K562 (cell line): Measurements from ENCODE around the gene NEURL1B. TPM values are rescaled to one million over a fixed set of nuclear protein-coding genes. Genes with fewer than 3 reads are reported as not detected.

ENCODE experiments used
- ATAC-seq: fragments of 200-7000 bp; cut with Tn5 transposase; 3 replicates; pipeline ENCODE4 v1.9.1; 2020; ENCODE audit warnings: moderate library complexity
- BruUV-seq: library from RNA; stranded (reverse); fragments of 400-500 nt; replicated peaks from 2 replicates; lab custom pipeline; 2021; lab: Mats Ljungman, UMichigan
- CTCF ChIA-PET: fragments of 300-600 bp; formaldehyde crosslinking; extraction: SDS; loops from one replicate; lab custom pipeline; 2021; ENCODE audit warnings: low intra/inter-chr PET ratio; lab: Yijun Ruan, JAX
- POLR2A ChIA-PET: fragments of 300-600, 350-650 bp; sonication (Branson Sonifier 250); formaldehyde crosslinking; extraction: SDS; loops from one replicate; lab custom pipeline; 2021; ENCODE audit warnings: antibody characterized with exemption, inconsistent platforms; lab: Yijun Ruan, JAX
- DNase-seq, 4 experiments: peaks; one replicate each; pipeline versions ENCODE4 v3.0.0 to v3.0.0-alpha.2; 2011 to 2018; ENCODE audit warnings: low spot score in 3 of 4, mixed read lengths in 3 of 4; ENCODE audit errors: extremely low read depth in 1 of 4
- FAIRE-seq: peaks from 2 replicates; lab custom pipeline; 2011; peaks lifted over from hg19 to GRCh38; lab: Jason Lieb, UNC
- H2AFZ ChIP-seq: 2 replicates; pipeline ENCODE4 v1.6.0; 2011; ENCODE audit warnings: low read depth, low read length, control low read depth, inconsistent platforms
- H3K27ac ChIP-seq: fragments of 200-600 bp; 3 replicates; pipeline ENCODE4 v1.8.0; 2011; ENCODE audit warnings: low read depth, mild to moderate bottlenecking, control low read depth, inconsistent platforms, low read length, moderate library complexity, mixed read lengths; ENCODE audit errors: extremely low read depth
- H3K27me3 ChIP-seq, 2 experiments: fragments of 300-600 bp in 1 of 2; 2 replicates in 1 of 2; 3 replicates in 1 of 2; pipeline versions ENCODE4 v1.6.0 to v1.8.0; 2011; ENCODE audit warnings: inconsistent platforms in 2 of 2, low read length in 2 of 2, mild to moderate bottlenecking in 1 of 2, mixed read lengths in 1 of 2, moderate library complexity in 1 of 2; ENCODE audit not compliant: control insufficient read depth in 2 of 2, insufficient read depth in 2 of 2
- H3K36me3 ChIP-seq: fragments of 300-600 bp; 3 replicates; pipeline ENCODE4 v1.8.0; 2011; ENCODE audit warnings: mild to moderate bottlenecking, low read length, inconsistent platforms; ENCODE audit not compliant: control insufficient read depth, insufficient read depth
- H3K4me1 ChIP-seq, 2 experiments: fragments of 200-600 bp in 1 of 2; replicated peaks in 1 of 2; 2 replicates in 1 of 2; 3 replicates in 1 of 2; pipeline versions ENCODE4 v1.5.1 to v1.8.0; 2011; ENCODE audit warnings: inconsistent platforms in 2 of 2, low read length in 2 of 2, mild to moderate bottlenecking in 1 of 2, mixed read lengths in 1 of 2, moderate library complexity in 1 of 2; ENCODE audit not compliant: control insufficient read depth in 2 of 2, insufficient read depth in 2 of 2
- H3K4me2 ChIP-seq: 2 replicates; pipeline ENCODE4 v1.6.1; 2011; ENCODE audit warnings: low read length, control low read depth, inconsistent platforms, mixed read lengths; ENCODE audit not compliant: insufficient read depth
- H3K4me3 ChIP-seq: fragments of 200-600 bp; sonication (generic), shearing (Covaris generic); 2 replicates; pipeline ENCODE4 v1.5.1; 2016; ENCODE audit warnings: control low read depth, inconsistent platforms
- H3K79me2 ChIP-seq: fragments of 200-600 bp; 3 replicates; pipeline ENCODE4 v1.8.0; 2011; ENCODE audit warnings: low read length, inconsistent platforms; ENCODE audit not compliant: control insufficient read depth, insufficient read depth
- H3K9ac ChIP-seq, 2 experiments: 2 replicates each; pipeline versions ENCODE4 v1.6.0 to v1.6.1; 2011; ENCODE audit warnings: low read depth in 2 of 2, low read length in 2 of 2, control low read depth in 1 of 2, inconsistent platforms in 1 of 2, mild to moderate bottlenecking in 1 of 2, mixed read lengths in 1 of 2; ENCODE audit not compliant: insufficient read depth in 1 of 2
- H3K9me1 ChIP-seq: one replicate; pipeline ENCODE4 v1.6.0; 2011; ENCODE audit warnings: inconsistent platforms, mild to moderate bottlenecking, low read length, moderate library complexity; ENCODE audit not compliant: control insufficient read depth, insufficient read depth
- H3K9me3 ChIP-seq: replicated peaks from 2 replicates; pipeline ENCODE4 v1.5.1; 2011; ENCODE audit warnings: low read depth, low read length, inconsistent platforms; ENCODE audit not compliant: control insufficient read depth, insufficient read depth
- H4K20me1 ChIP-seq: replicated peaks from 2 replicates; pipeline ENCODE4 v1.6.1; 2011; ENCODE audit warnings: low read length, inconsistent platforms, mixed read lengths; ENCODE audit not compliant: control insufficient read depth, insufficient read depth
- EZH2 ChIP-seq: IDR thresholded peaks from 2 replicates; pipeline ENCODE4 v1.6.1; 2012; ENCODE audit warnings: low read depth, mild to moderate bottlenecking, inconsistent platforms, low read length, borderline replicate concordance
- NCOA4 ChIP-seq: fragments of 450-650 bp; IDR thresholded peaks from 2 replicates; pipeline ENCODE4 v1.6.1; 2018; ENCODE audit warnings: mild to moderate bottlenecking; ENCODE audit not compliant: partially characterized antibody
- SP1 ChIP-seq: sonication (generic); formaldehyde crosslinking; IDR thresholded peaks from 2 replicates; pipeline ENCODE4 v1.8.1; 2022; ENCODE audit warnings: mild to moderate bottlenecking, missing genetic modification reagents
- ZNF224 ChIP-seq: sonication (generic); formaldehyde crosslinking; IDR thresholded peaks from 2 replicates; pipeline ENCODE4 v1.8.0; 2022; ENCODE audit warnings: mild to moderate bottlenecking, missing genetic modification reagents
- WGBS: fragments of 100-300 bp; shearing (Covaris generic); methylation state at CpG from one replicate; pipeline ENCODE4 v1.1.6; 2016; ENCODE audit warnings: low coverage, mixed read lengths; ENCODE audit not compliant: insufficient coverage; ENCODE audit errors: missing lambda C conversion rate; 5-methylcytosine and 5-hydroxymethylcytosine counted together
- in situ Hi-C: fragments of 300-500 bp; cut with MboI; formaldehyde crosslinking; loops from 4 replicates; pipeline ENCODE4 v1.15.0; 2018; ENCODE audit warnings: inconsistent platforms, mixed read lengths
- intact Hi-C: fragments of 100-400 bp; cut with micrococcal nuclease; formaldehyde crosslinking; loops from 2 replicates; pipeline ENCODE4 v1.14.2; 2022
- polyA plus RNA-seq, 8 experiments: library from polyadenylated mRNA; depleted of rRNA in 4 of 8; stranded (reverse) in 5 of 8; unstranded in 3 of 8; fragments of >200 nt; fragmentation: Nextera tagmentation in 2 of 8; fragmentation: Illumina TruSeq in 1 of 8; extraction: Ambion mirVana in 2 of 8; extraction: Trizol in 1 of 8; gene quantifications; 2 replicates each; pipeline versions ENCODE4 v1.2.1 to v1.2.3, GENCODE V29; 2011 to 2014; ENCODE audit warnings: inconsistent platforms in 1 of 8, missing spikeins in 1 of 8
- total RNA-seq, 7 experiments: library from RNA; depleted of rRNA in 6 of 7; stranded (reverse); fragments of >200 nt in 6 of 7; fragmentation: Illumina TruSeq in 2 of 7; extraction: Trizol in 2 of 7; gene quantifications; 2 replicates each; pipeline versions ENCODE4 v1.2.1 to v1.2.3, GENCODE V29; 2011 to 2021; ENCODE audit warnings: low replicate concordance in 1 of 7

The NEURL1B gene
- total and polyA plus RNA-seq, 9 of the 15 experiments (the other 6 are each of a cell fraction or from before 2014, with no cell fraction given): 0.04 TPM; not detected in 8

DNA sequence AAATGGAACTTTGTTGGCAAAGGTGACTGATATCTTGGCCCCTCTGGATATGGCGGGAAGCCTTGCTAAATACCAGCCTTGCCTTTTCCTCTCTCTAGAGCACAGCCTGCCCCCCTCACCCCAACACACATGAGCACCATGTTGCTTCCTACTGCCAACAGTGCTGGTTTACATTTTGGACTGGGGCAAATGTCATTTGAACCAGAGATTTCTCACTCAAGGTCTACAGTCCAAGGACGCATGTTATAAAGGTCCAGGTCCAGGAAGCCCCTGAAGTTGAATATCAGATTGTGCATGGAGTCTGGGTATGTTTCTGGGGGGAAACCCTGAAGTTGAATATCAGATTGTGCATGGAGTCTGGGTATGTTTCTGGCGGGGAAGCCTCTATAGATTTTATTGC, 19.9 kb downstream of the NEURL1B start:
- Histone ChIP-seq H3K4me2 (no peak overlapping the region), H3K9me3 (no peaks in the 10 kb centered on the region), H3K4me1 (no peaks in the 10 kb centered on the region), H4K20me1 (no peaks in the 10 kb centered on the region; the same call in 1 of the 2 replicates), H3K9me1 (no peaks in the 10 kb centered on the region), H3K27ac (no peak overlapping the region), H3K4me3 (no peak overlapping the region), H3K79me2 (no peaks in the 10 kb centered on the region), H3K9ac (no peak overlapping the region), H2AFZ (no peak overlapping the region), H3K27me3 (peaks cover 38 to 62% of the 10 kb centered on the region in 2 experiments), H3K36me3 (no peaks in the 10 kb centered on the region)
- intact Hi-C loops (no loop called here), in situ Hi-C loops (no loop called here)
- CTCF ChIA-PET: no interaction called here
- no peak for ATAC-seq
- no TSS peak for BruUV-seq
- no peak for DNase-seq
- TF ChIP-seq ZNF224 (CRISPR knock-in tag): no peak
- TF ChIP-seq EZH2: 0 out of 2 replicates have a peak, but pooled peaks have one; percentile 5
- no peak for TF ChIP-seq NCOA4
- FAIRE-seq: no peak
- POLR2A ChIA-PET: no interaction called here
- 9% methylated on average over 3 of the region's 3 CpGs for WGBS

DNA sequence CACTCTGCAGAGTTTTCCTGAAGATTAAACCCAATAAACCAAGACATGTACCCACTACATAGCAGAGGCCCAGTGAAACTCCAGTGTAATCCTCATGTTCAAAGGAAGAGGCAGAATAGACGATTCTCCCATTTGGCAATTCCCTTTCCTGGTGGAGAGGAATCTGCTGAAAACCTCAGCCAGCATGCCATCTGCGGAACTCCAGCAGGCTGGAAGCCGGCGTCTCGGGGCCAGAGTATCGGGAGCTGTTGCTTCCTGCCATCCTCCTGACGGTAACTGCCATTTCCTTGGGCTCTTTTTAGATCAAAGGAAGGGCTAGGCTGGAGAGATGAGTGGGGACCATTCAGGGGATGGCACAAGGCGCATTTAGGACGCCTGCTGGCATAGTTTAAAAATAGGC, 20.5 kb downstream of the NEURL1B start:
- ChIA-PET POLR2A (no interaction called here), CTCF (no interaction called here)
- no TSS peak for BruUV-seq
- in situ Hi-C loops (no loop called here), intact Hi-C loops (no loop called here)
- Histone ChIP-seq H3K4me3 (no peak overlapping the region), H3K4me1 (no peaks in the 10 kb centered on the region), H3K9ac (no peak overlapping the region), H3K9me3 (no peaks in the 10 kb centered on the region), H2AFZ (no peak overlapping the region), H3K27ac (no peak overlapping the region), H3K9me1 (no peaks in the 10 kb centered on the region), H3K4me2 (no peak overlapping the region), H4K20me1 (no peaks in the 10 kb centered on the region; the same call in 1 of the 2 replicates), H3K79me2 (no peaks in the 10 kb centered on the region), H3K36me3 (no peaks in the 10 kb centered on the region), H3K27me3 (peaks cover 38 to 63% of the 10 kb centered on the region in 2 experiments)
- 0% methylated on average over 9 of the region's 9 CpGs for WGBS
- FAIRE-seq (no peak), DNase-seq (no peak), ATAC-seq (no peak)
- no peak for TF ChIP-seq SP1
